Stomach smooth muscle (tissue), 2 donors: ENCODE measurements around the gene MSH5.
"Not testable (repeated sequence)": the region's sequence is repeated elsewhere in the genome, so short reads cannot be mapped to it uniquely, and the experiment has no call there.

ENCODE experiments used
- H3K27ac ChIP-seq: one replicate; pipeline ENCODE4 v1.7.0; 2013; ENCODE audit warnings: mild to moderate bottlenecking, low read length, inconsistent platforms
- H3K27me3 ChIP-seq, 2 donors: one replicate each; pipeline ENCODE4 v1.7.0; 2013; ENCODE audit warnings: low read length in 2 of 2; ENCODE audit not compliant: insufficient read depth in 2 of 2, control insufficient read depth in 1 of 2
- H3K36me3 ChIP-seq, 2 donors: one replicate each; pipeline ENCODE4 v1.7.0; 2013; ENCODE audit warnings: low read length in 2 of 2; ENCODE audit not compliant: control insufficient read depth in 2 of 2, insufficient read depth in 2 of 2
- H3K4me1 ChIP-seq: one replicate; pipeline ENCODE4 v1.7.0; 2013; ENCODE audit warnings: low read length; ENCODE audit not compliant: control insufficient read depth, insufficient read depth
- H3K4me3 ChIP-seq, 2 donors: one replicate each; pipeline ENCODE4 v1.7.0; 2013; ENCODE audit warnings: low read length in 2 of 2
- H3K9ac ChIP-seq, 2 donors: one replicate each; pipeline ENCODE4 v1.7.0; 2013; ENCODE audit warnings: low read length in 2 of 2, mild to moderate bottlenecking in 1 of 2
- H3K9me3 ChIP-seq, 2 donors: one replicate each; pipeline ENCODE4 v1.7.0; 2013; ENCODE audit warnings: low read length in 2 of 2; ENCODE audit not compliant: control insufficient read depth in 2 of 2
- donor health status: healthy.
- donor health status: Pancreatic carcinoma.

MSH5 gene

DNA sequence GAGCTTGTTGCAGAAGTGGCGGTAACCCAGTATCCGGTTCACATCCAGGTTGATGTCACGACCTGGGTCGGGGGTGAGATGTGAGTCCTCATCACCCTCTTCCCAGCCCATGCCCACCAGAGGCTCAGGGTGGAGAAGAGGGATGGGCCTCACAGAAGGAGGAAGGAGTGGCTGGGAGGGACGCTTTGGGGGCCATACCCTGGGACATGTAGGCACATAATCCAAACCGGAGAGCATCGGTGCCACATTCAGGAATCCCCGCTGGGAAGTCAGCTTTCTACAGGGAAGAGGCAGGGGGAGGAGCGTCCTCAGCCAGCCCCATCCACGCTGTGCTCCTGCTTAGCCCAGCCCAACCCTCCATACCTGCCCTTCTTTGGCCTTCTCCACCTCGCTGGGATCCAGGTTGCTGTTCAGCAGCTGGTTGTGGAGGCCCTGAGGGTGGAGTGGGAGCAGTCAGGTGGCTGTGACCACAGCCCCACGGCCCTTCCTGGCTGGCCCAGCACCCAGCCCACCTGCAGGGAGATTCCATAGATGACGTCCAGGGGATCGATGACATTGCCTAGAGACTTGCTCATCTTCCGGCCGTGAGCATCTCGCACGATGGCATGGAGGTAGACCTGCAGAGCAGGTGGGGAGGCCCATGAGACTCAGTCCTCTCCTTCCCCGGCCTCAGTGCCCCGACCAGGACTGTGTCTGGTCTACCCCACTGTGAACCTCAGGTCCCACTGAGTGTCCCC lies 40.9 kb downstream of the MSH5 start:
- H3K9me3 ChIP-seq, result no peaks in the 10 kb centered on the region
- peaks cover 44 to 47% of the 10 kb centered on the region in 2 donors for H3K36me3 ChIP-seq
- H3K4me1 ChIP-seq, result peaks cover 9% of the 10 kb centered on the region
- no peak overlapping the region for H3K4me3 ChIP-seq
- no peak overlapping the region for H3K9ac ChIP-seq
- no peak overlapping the region for H3K27ac ChIP-seq
- no peaks in the 10 kb centered on the region for H3K27me3 ChIP-seq

DNA sequence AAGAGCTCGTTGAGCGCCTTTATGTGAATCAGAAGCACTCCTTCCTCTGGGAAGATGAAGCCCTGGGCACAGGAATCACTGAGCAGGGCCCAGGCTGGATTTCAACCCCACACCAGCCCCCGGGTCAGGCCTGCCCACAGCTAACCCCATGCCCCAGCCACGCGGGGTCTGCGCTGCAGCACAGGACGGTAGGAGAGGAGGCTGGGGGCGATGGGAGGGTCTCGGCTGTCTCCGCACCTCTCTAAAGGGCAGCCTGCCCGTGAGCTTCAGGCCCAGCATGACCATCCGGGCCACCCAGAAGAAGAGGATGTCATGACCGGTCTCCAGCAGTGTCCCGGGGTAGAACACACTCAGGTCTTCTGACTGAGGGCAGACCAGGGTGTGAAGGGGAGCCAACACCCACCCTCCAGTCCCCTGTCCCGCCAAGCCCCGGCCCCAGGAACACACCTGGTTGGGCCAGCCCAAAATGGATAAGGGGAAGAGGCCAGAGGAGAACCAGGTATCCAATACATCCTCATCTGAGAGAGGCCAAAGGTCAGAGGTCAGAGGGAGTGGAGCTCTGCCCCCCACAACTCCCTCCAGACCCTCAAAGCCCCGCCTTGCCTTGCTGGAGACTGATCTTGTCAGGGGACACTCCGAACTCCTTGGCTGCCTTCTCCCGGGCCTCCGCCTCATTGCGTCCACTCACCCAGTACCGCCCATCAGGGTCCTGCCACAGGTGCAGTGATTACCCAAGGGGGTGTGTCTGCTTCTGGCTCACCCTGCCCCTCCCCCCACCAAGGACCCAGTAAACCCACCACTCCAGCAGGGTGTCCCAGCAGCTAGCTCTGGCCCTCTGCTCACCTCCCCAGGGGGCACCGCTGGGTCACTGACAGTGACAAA lies 41.7 kb downstream of the MSH5 start:
- Histone ChIP-seq H3K27me3 (no peaks in the 10 kb centered on the region), H3K4me3 (no peak overlapping the region), H3K27ac (no peak overlapping the region), H3K4me1 (peaks cover 8% of the 10 kb centered on the region), H3K9ac (no peak overlapping the region), H3K9me3 (no peaks in the 10 kb centered on the region), H3K36me3 (peaks cover 44 to 48% of the 10 kb centered on the region in 2 donors)

DNA sequence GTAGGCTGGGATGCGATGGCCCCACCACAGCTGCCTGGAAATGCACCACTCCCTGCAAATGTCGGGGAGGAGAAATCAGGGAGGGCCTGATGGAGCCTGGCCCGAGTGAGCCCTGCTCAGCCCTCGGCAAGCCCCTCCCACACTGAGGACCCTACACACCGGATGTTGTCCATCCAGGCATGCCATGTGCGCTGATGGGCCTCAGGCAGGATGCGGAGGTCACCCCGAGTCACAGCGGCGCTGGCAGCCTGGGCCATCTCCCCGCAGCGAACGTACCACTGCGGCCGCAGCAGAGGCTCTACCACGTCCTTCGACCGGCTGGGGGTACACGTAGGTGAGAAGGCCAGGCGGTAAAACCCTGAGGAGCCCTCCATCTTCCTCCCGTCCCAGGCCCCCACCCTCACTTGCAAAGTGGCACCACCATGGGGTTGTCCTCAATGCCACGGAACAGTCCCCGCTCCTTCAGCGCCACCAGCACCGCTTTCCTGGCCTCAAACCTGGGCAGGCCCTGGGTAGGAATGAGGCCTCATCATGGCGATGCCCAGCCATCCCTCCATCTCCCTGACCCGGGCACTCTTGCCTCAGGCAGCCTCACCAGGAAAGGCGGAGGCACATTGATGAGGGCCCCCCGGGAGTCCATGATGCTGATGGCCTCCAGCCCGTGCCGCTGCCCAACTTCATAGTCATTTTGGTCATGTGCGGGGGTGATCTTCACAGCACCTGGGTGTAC lies 42.5 kb downstream of the MSH5 start:
- Histone ChIP-seq H3K4me1 (peaks cover under 1% of the 10 kb centered on the region), H3K9me3 (no peaks in the 10 kb centered on the region), H3K9ac (no peak overlapping the region), H3K27me3 (no peaks in the 10 kb centered on the region), H3K4me3 (no peak overlapping the region), H3K27ac (no peak overlapping the region), H3K36me3 (peaks cover 44 to 48% of the 10 kb centered on the region in 2 donors)

DNA sequence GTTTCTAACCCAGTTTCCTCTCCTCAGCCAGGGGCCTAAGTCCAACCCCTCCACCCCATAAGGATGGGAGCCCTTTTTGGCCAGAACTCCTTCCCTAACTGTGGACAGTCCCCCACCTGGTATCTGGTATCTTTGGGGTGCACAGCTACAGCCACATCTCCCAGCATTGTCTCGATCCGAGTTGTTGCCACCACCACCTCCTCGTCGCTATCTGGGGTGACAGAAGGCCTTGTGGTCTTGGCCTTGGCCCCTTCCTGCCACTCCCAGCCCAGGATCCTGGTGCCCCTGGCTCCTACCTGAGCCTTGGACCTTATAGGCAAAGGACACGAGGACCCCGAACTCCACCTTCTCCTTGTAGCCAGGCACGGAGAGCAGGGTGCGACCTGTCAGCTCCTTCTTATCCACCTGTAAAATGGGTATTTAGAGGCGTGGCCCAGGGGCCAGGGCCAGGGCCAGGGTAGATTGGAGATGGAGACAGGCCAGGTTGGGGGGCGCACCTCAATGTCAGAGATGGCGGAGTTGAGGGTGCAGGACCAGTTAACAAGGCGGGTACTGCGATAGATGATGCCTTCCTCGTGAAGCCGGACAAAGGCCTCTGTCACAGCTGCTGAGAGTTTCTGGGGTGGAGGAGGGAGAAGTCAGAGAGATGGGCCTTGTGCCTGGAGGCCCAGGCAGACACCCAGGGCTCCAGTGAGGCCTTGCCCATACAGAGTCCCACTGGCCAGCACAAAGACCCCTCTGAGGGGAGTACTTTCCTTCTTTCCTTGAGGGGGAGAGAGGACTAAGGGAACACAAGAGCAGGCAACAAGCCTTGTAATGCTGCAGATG lies 44.5 kb downstream of the MSH5 start:
- Histone ChIP-seq H3K27ac (no peak overlapping the region), H3K9me3 (no peaks in the 10 kb centered on the region), H3K9ac (no peak overlapping the region), H3K27me3 (no peaks in the 10 kb centered on the region), H3K36me3 (peaks cover 45 to 48% of the 10 kb centered on the region in 2 donors), H3K4me3 (no peak overlapping the region), H3K4me1 (no peaks in the 10 kb centered on the region)

DNA sequence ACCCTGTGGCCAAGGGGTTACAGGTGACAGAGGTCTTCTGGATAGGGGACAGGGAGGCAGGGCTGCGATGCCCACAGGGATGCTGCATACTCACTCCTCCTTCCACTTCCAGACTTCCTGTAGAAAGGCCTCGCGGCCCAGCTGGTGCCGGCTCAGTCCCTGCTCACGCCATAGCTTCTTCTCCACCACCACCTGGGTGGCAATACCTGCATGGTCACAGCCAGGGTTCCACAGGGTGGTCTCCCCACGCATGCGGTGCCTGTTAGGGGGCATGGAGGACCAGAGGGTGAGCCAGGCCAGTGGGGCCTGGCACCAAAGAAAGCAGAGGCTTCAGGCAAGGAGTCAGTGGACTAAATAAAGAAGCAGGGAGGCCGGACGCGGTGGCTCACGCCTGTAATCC lies 45.7 kb downstream of the MSH5 start:
- no peak overlapping the region for H3K27ac ChIP-seq
- no peak overlapping the region for H3K4me3 ChIP-seq
- H3K9me3 ChIP-seq, result no peaks in the 10 kb centered on the region
- no peaks in the 10 kb centered on the region for H3K27me3 ChIP-seq
- H3K9ac ChIP-seq, result no peak overlapping the region
- peaks cover 36 to 43% of the 10 kb centered on the region in 2 donors for H3K36me3 ChIP-seq
- no peaks in the 10 kb centered on the region for H3K4me1 ChIP-seq

DNA sequence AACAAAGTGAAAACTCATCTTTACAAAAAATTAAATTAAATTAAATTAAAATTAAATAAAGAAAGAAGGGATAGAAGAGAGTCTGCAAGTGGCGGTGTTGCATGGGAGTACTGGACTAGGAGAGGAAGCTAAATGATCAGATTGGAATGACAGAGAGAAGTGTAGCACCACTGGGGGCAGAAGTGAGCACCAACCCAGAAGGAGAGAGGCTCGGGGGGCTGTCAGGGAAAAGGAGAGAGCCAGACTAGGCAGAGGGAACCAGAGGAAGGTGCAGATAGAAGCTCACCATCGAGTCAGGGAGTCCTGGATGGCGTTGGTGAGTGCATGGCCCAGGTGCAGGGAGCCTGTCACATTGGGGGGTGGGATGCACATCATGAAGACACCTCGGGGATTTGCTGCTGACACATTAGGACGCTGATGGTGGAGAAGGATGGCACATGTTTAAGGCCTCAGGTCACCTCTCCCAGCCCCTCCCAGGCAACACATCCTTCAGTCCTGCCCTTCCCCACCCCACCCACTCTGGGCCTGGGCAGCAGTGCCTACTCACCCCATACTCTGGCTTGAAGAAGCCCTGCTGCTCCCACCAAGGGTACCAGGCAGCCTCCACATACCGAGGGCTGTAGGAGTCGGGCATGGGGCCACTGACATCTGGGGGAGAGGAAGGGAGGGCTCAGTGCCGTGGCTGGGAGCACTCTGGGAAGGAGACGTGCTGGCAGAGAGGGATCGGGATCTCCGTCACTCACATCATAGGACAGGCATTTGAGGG lies 51.7 kb downstream of the MSH5 start:
- no peak overlapping the region for H3K27ac ChIP-seq
- peaks cover 4 to 12% of the 10 kb centered on the region in 2 donors for H3K36me3 ChIP-seq
- no peak overlapping the region for H3K9ac ChIP-seq
- H3K27me3 ChIP-seq, result no peaks in the 10 kb centered on the region
- no peak overlapping the region for H3K4me3 ChIP-seq
- H3K9me3 ChIP-seq, result no peaks in the 10 kb centered on the region
- peaks cover 15% of the 10 kb centered on the region for H3K4me1 ChIP-seq

DNA sequence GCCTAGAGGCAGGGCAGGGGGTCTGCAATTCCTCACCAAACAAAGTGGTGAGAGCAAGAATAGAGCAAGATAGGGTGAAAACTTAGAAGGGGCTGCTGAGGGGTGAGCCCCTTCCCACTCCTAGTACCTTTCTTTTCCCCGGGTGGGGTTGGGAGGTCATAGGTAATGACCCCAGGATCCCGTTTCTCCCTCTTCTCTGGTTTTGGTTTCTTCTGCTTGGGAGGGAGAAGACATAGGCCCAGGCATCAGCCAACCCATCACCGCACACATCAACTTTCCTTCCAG lies 52.2 kb downstream of the MSH5 start:
- Histone ChIP-seq H3K9me3 (no peaks in the 10 kb centered on the region), H3K4me3 (no peak overlapping the region), H3K27me3 (no peaks in the 10 kb centered on the region), H3K9ac (no peak overlapping the region), H3K27ac (no peak overlapping the region), H3K4me1 (peaks cover 15% of the 10 kb centered on the region), H3K36me3 (peaks cover 4 to 12% of the 10 kb centered on the region in 2 donors)

DNA sequence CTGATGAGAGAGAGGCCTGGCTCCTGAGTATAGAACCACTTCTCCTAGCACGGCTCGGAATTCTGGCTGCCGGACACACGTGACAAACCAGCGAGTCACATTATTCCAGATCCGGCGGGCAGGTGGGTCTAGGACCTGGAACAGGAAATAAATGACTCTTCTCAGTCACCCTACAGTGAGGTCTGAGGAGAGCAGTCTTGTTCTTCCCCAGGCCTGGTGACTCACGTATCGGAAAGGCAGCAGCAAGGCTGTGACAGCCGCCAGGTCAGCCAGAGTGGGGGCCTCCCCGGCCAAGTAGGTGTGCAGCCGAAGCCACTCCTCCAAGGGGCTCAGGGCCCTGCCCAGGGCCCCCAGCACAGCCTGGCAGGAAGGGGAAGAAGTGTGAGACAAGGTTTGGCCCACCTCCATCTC lies 53.0 kb downstream of the MSH5 start:
- Histone ChIP-seq H3K27me3 (no peaks in the 10 kb centered on the region), H3K4me1 (peaks cover 15% of the 10 kb centered on the region), H3K4me3 (no peak overlapping the region), H3K9ac (no peak overlapping the region), H3K36me3 (peaks cover 7 to 12% of the 10 kb centered on the region in 2 donors), H3K9me3 (no peaks in the 10 kb centered on the region), H3K27ac (no peak overlapping the region)

DNA sequence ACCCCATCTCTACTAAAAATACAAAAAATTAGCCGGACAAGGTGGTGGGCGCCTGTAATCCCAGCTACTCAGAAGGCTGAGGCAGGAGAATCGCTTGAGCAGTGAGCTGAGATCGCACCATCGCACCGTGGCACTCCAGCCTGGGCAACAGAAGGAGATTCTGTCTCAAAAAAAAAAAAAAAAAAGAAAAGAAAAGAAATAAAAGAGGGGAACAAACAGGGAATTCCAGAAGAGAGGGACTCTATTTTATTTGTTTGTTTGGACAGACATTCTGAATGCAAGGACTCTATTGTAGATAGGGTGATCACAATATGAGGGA lies 54.1 kb downstream of the MSH5 start:
- peaks cover 7 to 12% of the 10 kb centered on the region in 2 donors for H3K36me3 ChIP-seq
- H3K27me3 ChIP-seq, H3K9me3 ChIP-seq, H3K27ac ChIP-seq, H3K4me3 ChIP-seq: not testable (repeated sequence)
- peaks cover 15% of the 10 kb centered on the region for H3K4me1 ChIP-seq
- H3K9ac ChIP-seq, result peak overlapping the region; percentile 96 to 100
